Stimulated activated CD4-positive, alpha-beta T cell treated with anti-CD3 and anti-CD28 coated beads, Interleukin-2, amount 100 ng/mL, for 24 hours (primary cell): ENCODE data around the gene NKX3-2.

ENCODE experiments used
- DNase-seq, 2 donors: peaks; one replicate each; pipeline ENCODE4 v3.0.0-alpha.2; 2020

The NKX3-2 gene

GRCh38 chr4:13544606-13545393 is 492 bp upstream of the NKX3-2 start:
- peak; percentile 54 to 69 for DNase-seq

DNA sequence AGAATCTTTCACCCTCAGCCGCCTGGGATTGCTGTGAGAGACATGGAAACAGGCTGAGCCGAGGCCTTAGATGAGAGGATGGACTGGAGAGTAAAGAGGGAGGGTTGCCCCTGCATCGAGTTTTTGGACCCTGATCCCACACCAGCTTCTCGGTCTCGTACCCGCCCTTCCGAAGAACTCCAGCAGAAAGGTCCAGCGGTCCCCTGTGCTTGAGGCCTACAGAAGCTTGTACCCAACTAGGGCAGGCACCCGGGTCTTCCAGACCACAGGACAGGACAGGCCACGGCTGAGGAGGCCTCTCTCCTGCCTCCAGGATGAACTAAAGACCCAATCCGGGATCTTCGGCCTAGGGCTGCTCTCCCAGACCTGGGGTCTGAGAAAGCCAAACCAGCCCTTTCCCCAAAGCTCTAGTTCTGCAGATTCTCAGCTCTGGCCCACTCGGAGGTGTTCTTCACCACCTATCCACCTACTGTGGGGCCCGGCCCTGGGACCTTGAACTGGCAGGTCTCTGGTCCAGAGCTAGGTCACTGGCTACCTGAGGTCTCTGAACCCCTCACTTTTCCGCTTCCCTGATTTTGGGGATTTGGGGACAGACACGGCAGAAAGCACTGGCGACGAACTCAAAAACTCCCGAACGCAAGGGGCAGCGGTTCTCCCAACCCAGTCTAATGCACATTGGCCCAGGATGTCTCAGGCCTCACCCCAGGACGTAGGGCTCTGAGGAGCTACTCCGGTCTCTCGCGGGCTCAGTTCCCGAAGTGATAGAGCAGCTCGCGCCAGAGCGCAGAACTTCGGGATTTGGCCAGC is 1.1 kb downstream of the NKX3-2 start:
- peak in 1 of 2 donors; percentile 10 for DNase-seq

DNA sequence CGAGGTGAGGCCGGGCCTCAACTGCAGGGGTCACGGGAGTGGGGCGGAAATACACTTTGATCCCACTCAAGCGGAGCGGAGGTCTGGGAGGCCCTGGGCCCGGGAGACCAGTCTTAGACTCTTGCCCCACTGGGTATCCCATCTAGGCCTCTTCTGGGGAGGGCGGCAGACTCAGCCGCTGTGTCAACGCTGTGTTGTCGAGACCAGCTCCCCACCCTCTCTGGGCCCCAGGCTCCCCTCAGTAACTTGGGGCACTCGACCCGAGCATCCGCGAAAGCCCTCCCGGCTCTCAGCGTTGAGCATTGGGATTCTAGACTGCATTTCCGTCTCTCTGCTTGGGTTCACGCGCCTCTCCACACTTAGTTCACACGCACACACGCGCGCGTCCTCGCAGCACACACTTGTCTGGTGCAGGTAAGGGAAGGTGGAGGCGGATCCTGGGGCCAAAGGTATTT is 1.7 kb downstream of the NKX3-2 start:
- peak in 1 of 2 donors; percentile 10 for DNase-seq

DNA sequence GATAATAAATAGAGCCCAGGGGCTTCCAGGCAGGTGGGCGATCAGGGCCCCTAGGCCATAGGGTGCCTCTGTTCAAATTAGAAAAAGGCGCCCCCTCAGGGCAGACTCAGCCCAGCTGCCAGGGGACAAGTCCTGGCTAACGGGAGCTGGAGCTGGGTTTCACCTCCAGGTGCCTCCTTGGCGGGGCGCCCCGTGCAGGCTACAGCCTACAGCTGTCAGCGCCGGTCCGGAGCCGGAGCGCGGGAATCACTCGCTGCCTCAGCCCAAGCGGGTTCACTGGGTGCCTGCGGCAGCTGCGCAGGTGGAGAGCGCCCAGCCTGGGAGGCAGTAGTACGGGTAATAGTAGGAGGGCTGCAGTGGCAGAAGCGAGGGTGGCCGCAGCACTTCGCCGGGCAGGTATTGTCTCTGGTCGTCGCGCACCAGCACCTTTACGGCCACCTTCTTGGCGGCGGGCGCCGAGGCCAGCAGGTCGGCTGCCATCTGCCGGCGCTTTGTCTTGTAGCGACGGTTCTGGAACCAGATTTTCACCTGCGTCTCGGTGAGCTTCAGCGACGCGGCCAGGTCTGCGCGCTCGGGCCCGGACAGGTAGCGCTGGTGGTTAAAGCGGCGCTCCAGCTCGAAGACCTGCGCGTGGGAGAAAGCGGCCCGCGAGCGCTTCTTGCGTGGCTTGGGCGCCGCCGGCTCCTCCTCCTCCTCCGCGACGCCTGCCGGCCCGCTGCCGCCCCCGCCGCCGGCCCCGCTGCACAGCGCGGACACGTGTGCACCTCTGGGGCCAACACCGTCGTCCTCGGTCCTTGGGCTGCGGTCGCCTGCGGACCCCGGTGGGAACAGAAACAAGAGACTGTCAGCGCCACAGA is 2.4 kb downstream of the NKX3-2 start:
- peak in 1 of 2 donors; percentile 52 for DNase-seq

DNA sequence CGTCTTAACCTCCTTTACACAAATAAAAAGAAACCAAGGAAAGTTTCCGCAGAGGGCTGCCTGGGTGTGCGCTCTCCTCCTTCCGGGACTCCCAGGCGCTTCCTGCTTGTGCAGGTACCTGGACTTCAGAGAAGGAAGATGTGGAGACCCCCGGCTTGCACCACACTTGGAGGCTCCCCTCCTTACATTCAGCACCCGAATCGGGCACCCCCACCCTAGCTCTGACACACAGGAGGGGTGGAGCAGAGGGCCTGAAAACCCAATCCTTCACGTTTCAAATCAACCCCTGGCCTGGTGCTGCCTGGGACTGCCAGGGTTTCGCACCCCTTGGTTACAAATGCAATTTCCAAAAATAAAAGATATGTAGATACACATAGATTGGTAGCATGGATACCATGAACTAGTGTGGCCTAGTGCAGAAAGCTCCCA is 3.1 kb downstream of the NKX3-2 start:
- peak in 1 of 2 donors; percentile 6 for DNase-seq

DNA sequence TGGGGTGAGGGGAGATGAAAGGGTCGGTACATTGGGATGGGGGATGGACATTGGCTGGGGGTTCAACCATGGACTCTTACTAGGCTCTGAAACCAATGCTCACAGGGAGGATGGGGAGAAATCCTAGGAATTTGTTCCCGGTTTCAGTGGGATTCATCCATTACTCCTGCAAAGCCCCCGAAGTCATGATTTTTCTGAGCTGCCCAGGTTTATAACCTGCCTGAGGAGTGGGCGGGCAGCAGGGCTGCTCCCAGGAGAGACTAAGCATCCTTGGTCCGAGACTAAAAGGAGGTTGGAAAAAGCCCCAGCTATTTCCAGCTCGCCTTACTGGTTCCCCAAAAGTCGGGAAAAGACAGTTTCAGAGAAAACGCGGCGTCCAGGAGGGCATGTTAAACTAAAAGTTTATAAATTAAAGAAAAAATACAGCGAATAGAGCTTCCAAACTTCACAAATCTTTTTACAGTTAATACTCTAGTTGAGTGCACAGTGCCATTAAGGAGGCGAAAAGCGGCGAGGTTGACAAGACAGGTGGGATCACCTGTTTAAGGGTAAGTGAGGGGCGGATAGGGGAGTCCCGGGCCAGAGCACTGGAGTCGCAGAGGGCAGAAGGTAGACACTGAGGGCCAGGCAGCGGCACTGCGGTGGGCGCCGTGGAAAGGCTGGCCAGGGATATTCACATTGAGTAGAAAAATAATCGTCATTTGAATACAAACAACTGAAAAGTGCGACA is 3.7 kb downstream of the NKX3-2 start:
- DNase-seq = no peak

DNA sequence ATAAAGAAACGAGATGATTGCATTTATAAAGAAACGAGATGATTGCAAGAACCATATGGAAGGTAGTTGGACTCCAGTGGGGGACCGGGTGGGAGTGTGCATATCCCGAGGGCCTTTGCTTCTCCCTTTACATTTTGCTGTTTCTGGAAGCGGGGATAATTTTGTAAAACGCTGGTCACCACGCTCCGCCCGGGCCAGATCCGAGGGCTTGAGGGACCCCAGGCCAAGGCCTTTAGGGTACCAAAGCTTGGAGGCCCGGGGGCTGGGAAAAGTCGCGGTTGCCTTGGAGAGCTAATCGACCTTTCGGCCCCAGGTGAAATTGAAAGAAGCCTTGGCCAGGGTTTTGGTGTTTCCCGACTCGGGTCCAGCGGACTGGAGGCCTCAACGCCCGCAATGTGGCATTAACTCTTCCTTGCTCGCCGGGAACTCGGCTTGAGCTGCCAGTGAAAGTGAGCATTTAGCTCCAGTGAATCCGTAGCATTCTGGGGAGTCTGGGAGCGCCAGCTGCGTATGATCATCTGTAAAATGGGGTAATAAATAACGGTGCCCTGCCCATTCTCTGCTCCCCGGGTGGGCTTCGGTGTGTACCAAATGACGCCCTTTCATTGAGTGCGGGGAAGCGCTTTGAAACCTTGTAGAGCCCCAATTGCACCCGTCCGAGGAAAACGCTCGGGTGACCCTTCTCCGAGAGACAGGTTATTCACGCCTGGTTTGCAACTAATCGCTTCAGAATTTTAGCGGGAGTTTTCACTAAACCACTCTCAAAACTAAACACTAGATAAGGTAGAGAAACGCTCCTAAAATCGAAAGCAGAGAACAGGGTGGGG is 4.5 kb downstream of the NKX3-2 start:
- no peak for DNase-seq

GRCh38 chr4:13539047-13539618 is 5.2 kb downstream of the NKX3-2 start:
- no peak for DNase-seq

GRCh38 chr4:13538427-13538973 is 5.8 kb downstream of the NKX3-2 start:
- DNase-seq = no peak

GRCh38 chr4:13537832-13538177 is 6.5 kb downstream of the NKX3-2 start:
- DNase-seq = no peak

DNA sequence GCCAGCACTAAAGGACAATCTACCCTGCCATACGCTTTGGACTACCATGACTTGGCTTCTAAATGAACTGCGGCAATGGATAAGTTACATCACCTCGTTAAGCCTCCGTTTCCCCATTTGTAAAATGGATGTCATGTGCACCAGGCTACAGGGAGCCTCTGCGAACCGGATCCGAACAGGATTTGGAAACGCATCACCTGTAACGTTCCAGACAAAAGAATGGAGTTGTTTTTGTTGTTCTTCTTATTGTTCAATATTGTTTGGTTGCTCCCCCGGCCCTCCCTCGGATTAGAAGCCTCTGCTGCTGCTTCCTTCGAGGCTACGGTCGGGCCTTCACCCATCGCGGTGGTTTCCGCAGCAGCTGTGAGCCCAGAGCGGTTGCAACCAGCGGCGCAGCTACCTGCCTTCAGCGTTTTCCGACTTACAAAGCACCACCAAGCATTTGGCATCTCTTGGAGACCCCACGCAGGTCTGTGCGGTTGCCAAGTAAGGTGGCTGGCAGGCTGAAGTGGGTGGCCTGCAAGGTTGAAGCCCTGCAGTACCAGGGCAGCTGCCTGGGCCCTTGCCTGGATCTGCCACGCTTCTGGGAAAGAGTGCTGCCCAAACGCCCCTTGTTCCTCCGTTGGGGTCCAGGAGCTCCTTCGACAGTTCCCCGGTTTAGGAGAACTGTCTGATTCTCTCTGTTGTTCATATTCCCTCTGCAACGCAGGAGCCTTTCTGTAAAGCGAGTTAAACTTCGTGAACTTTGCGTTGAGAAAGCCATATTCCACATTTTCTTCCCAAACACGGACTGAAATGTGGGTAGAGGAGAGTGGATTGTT is 7.1 kb downstream of the NKX3-2 start:
- peak in 1 of 2 donors; percentile 28 for DNase-seq

GRCh38 chr4:13536607-13537006 is 7.7 kb downstream of the NKX3-2 start:
- DNase-seq = no peak

DNA sequence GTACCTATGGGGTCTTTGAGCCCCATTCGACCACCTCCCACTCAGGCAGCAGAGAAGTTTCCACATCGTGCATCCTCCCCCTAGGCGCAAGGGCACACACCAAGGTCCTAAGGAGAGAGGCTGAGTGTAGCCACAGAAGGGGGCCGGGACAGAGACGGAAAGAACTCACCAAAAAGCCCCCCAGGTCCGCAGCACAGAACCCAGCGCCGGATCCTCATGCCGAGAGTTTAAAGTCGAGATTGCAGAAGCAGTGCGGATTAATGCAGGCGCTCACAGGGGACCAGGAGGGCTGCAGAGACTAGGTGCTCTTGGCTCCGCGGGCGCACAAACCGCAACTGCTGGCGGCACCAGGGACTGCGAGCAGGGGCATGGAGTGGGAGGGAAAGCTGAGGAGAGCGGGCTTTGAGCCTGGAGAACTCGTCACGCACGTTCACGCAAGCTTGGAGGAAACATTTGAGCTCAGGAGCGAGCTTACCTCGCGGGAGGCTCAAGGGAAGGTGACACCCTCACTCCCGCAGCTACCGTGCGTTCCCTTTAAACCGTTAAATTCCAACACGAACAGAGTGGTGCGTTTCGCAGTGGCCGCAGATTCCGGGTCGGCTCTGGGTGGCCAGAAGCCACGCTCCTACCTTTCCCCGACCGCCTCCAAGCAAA is 8.5 kb downstream of the NKX3-2 start:
- DNase-seq = peak in 1 of 2 donors; percentile 6

DNA sequence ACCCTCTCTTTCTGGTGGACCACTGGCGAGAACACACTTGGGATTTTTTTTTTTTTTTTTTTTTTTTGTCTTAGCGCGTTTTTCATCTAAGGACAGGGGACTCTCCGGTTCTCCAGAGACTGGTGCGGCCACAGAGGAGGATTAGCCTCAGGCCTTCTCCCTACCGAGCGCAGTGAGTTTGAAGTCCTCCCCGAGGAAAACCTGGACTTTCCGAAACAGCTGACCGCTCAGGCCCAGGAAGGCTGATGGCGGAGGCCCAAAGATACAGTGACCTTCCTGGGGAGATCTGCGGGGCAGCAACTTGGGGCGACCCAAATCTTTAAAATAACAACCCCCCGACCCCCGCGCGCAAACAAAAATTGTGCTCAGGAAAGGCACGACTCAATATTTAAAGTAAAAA is 9.2 kb downstream of the NKX3-2 start:
- DNase-seq = no peak

- no peak for DNase-seq
These were observed 9.8 kb downstream of the NKX3-2 start for GRCh38 chr4:13534344-13535063.

GRCh38 chr4:13533670-13534343 is 10.5 kb downstream of the NKX3-2 start:
- no peak for DNase-seq

DNA sequence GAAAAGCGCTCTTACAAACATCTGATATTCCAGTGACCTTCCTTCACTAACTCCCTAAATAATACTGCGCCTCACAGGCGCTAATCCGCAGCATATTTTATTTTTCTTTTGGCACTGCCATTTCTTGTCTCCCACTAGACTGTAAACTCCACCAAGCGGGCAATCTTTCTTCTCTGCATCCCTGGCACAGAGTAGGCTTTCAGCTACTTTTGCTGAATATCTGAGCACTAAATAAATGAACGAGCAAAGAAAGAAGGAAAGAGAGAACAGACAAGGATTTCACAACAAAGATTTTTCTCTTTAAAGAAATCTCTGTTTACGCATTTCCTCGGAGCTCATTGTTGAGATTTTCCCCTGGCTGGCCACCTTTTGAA is 12.7 kb downstream of the NKX3-2 start:
- DNase-seq = no peak
